AG04450 (cell line): ENCODE measurements around the gene PKIB. TPM values are rescaled to one million over a fixed set of nuclear protein-coding genes. Genes with fewer than 3 reads are reported as not detected.

Experiments
- CTCF ChIA-PET: fragments of 300-600, 350-600 bp; formaldehyde crosslinking; extraction: SDS; loops from one replicate; lab custom pipeline; 2022; ENCODE audit warnings: antibody characterized with exemption, inconsistent platforms; lab: Charles Lee
- POLR2A ChIA-PET: fragments of 350-600 bp; formaldehyde crosslinking; extraction: SDS; loops from one replicate; lab custom pipeline; 2021; ENCODE audit warnings: antibody characterized with exemption, inconsistent platforms; lab: Yijun Ruan, JAX
- DNase-seq: peaks from one replicate; pipeline ENCODE4 v3.0.0-alpha.2; 2011; ENCODE audit warnings: low read depth, low spot score
- H3K27ac ChIP-seq: one replicate; pipeline ENCODE4 v1.5.1; 2012; ENCODE audit warnings: low read depth, low read length, control low read depth
- H3K27me3 ChIP-seq: one replicate; pipeline ENCODE4 v1.6.0; 2012; ENCODE audit warnings: low read length; ENCODE audit not compliant: control insufficient read depth, insufficient read depth
- H3K4me3 ChIP-seq: 2 replicates; pipeline ENCODE4 v1.5.1; 2011; ENCODE audit warnings: mild to moderate bottlenecking, low read depth, low read length, control low read depth
- H3K9me3 ChIP-seq: 2 replicates; pipeline ENCODE4 v1.5.1; 2012; ENCODE audit warnings: low read length; ENCODE audit not compliant: control insufficient read depth, insufficient read depth
- CTCF ChIP-seq: IDR thresholded peaks from 2 replicates; pipeline ENCODE4 v1.5.1; 2011; ENCODE audit warnings: low read depth, low read length, control low read depth, inconsistent platforms
- polyA plus RNA-seq: library from polyadenylated mRNA; depleted of rRNA; stranded (reverse); fragments of >200 nt; gene quantifications from 2 replicates; pipeline ENCODE4 v1.2.3, GENCODE V29; 2011

PKIB gene
- polyA plus RNA-seq, 1 experiment = 8.1 TPM

GRCh38 chr6:122610690-122611455 lies 668 bp downstream of the PKIB start:
- ChIA-PET CTCF (interaction anchor here (0.8 to 2.1 kb wide), 6 partner anchors 81 to 119 kb away, joined by 3 to 13 read pairs (median 4); no protein-coding TSS in a partner anchor), POLR2A (no interaction called here)
- Histone ChIP-seq H3K27ac (no peak overlapping the region), H3K4me3 (peak overlapping the region; percentile 62), H3K9me3 (no peaks in the 10 kb centered on the region; the same call in 1 of the 2 replicates), H3K27me3 (peaks cover 7% of the 10 kb centered on the region)
- TF ChIP-seq CTCF = no peak
- no peak for DNase-seq

- no peak overlapping the region for H3K4me3 ChIP-seq
- peaks cover 7% of the 10 kb centered on the region for H3K27me3 ChIP-seq
- POLR2A ChIA-PET = no interaction called here
- CTCF ChIA-PET = no interaction called here
- no peak for DNase-seq
- no peak for TF ChIP-seq CTCF
- no peaks in the 10 kb centered on the region; the same call in 1 of the 2 replicates for H3K9me3 ChIP-seq
- H3K27ac ChIP-seq = no peak overlapping the region
Measured at GRCh38 chr6:122612838-122613237, 2.6 kb downstream of the PKIB start.

DNA sequence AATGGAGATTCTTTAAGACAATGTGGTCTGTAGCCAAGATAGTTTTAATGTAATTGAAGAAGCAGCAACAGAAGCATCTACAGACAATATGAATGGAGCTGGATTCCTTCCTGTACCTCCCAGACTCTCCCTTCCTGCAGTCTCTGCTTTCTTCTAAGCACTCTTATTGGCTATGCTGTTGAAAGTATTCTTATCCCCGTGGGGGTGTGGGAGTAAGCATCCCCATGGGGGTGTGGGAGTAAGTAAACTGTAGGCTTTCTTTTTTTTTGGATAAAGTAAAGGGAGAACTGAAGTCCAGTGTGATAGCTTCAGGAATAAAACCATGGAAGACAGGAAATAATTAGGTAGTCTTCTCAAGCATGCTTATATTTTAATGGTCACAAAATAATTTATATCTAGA lies 4.1 kb downstream of the PKIB start:
- no peak for DNase-seq
- CTCF ChIA-PET = no interaction called here
- Histone ChIP-seq H3K27me3 (peaks cover 7% of the 10 kb centered on the region), H3K27ac (no peak overlapping the region), H3K9me3 (no peaks in the 10 kb centered on the region; the same call in 1 of the 2 replicates), H3K4me3 (no peak overlapping the region)
- TF ChIP-seq CTCF = no peak
- POLR2A ChIA-PET = no interaction called here

DNA sequence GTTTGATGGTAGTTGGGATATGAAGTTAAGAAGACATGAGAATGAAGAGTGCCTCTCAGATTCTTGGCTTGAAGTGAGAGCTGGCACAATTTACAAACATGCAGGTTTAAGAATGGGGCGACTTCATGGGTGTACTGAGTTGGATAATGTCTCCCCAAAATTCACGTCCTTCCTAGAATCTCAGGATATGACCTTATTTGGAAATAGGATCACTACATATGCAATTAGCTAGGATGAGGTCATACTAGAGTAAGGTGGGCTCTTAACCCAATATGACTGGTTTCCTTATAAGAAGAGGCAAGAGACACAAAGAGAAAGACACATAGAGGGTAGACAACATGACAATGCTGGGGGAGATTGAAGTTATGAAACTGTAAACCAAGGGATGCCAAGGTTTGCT lies 5.2 kb downstream of the PKIB start:
- Histone ChIP-seq H3K27me3 (peaks cover 7% of the 10 kb centered on the region), H3K27ac (no peak overlapping the region), H3K4me3 (no peak overlapping the region), H3K9me3 (no peaks in the 10 kb centered on the region; the same call in 1 of the 2 replicates)
- TF ChIP-seq CTCF = no peak
- DNase-seq = no peak
- ChIA-PET POLR2A (no interaction called here), CTCF (interaction anchor here (0.7 kb wide), 1 partner anchor 28 kb away, joined by 3 read pairs; no protein-coding TSS in a partner anchor)

GRCh38 chr6:122616877-122617276 lies 6.7 kb downstream of the PKIB start:
- no peak for TF ChIP-seq CTCF
- Histone ChIP-seq H3K9me3 (no peaks in the 10 kb centered on the region), H3K27me3 (no peaks in the 10 kb centered on the region), H3K27ac (no peak overlapping the region), H3K4me3 (no peak overlapping the region)
- DNase-seq = no peak
- POLR2A ChIA-PET = no interaction called here
- CTCF ChIA-PET = no interaction called here
